HG03378 (cell line): ENCODE measurements around the gene SPON2.

Experiments
- ATAC-seq: cut with Tn5 transposase; IDR thresholded peaks from one replicate; pipeline ENCODE4 v1.9.1; 2021; ENCODE audit warnings: mild to moderate bottlenecking, moderate library complexity; ENCODE audit not compliant: unreplicated experiment

The SPON2 gene

GRCh38 chr4:1195109-1195671, 22.8 kb upstream of the SPON2 start:
- ATAC-seq, result no peak

GRCh38 chr4:1194010-1194900, 21.9 kb upstream of the SPON2 start:
- no peak for ATAC-seq

GRCh38 chr4:1193206-1194009, 21.0 kb upstream of the SPON2 start:
- no peak for ATAC-seq

- ATAC-seq, result no peak
Observed at GRCh38 chr4:1192493-1193205, 20.3 kb upstream of the SPON2 start.

GRCh38 chr4:1192091-1192492, 19.7 kb upstream of the SPON2 start:
- no peak for ATAC-seq

- ATAC-seq, result no peak
Observed at GRCh38 chr4:1191621-1192020, 19.2 kb upstream of the SPON2 start.

GRCh38 chr4:1187182-1187581, 14.8 kb upstream of the SPON2 start:
- ATAC-seq, result no peak

GRCh38 chr4:1183985-1184773, 11.8 kb upstream of the SPON2 start:
- no peak for ATAC-seq

GRCh38 chr4:1182313-1182712, 9.9 kb upstream of the SPON2 start:
- ATAC-seq, result no peak

GRCh38 chr4:1180663-1181062, 8.3 kb upstream of the SPON2 start:
- no peak for ATAC-seq

GRCh38 chr4:1179976-1180375, 7.6 kb upstream of the SPON2 start:
- no peak for ATAC-seq

GRCh38 chr4:1179089-1179441, 6.7 kb upstream of the SPON2 start:
- no peak for ATAC-seq

- no peak for ATAC-seq
Observed at GRCh38 chr4:1178300-1179088, 6.1 kb upstream of the SPON2 start.

GRCh38 chr4:1177274-1178141, 5.1 kb upstream of the SPON2 start:
- no peak for ATAC-seq

- no peak for ATAC-seq
Observed at GRCh38 chr4:1176398-1177273, 4.3 kb upstream of the SPON2 start.

GRCh38 chr4:1175635-1176229, 3.3 kb upstream of the SPON2 start:
- no peak for ATAC-seq

GRCh38 chr4:1174941-1175634, 2.7 kb upstream of the SPON2 start:
- ATAC-seq, result no peak
